Activated naive CD8-positive, alpha-beta T cell treated with anti-CD3 and anti-CD28 coated beads, Interleukin-2, amount 50 U/mL, for 16 hours (primary cell): ENCODE measurements around the gene ARHGAP29.
"Not testable (repeated sequence)": the region's sequence is repeated elsewhere in the genome, so short reads cannot be mapped to it uniquely, and the experiment has no call there.

Experiments
- DNase-seq: peaks from one replicate; pipeline ENCODE4 v3.0.0-alpha.2; 2020; ENCODE audit warnings: low read depth, low spot score

The ARHGAP29 gene

GRCh38 chr1:94180650-94181049, 56.7 kb downstream of the ARHGAP29 start:
- no peak for DNase-seq

- no peak for DNase-seq
Measured at GRCh38 chr1:94178901-94179300, 58.5 kb downstream of the ARHGAP29 start.

- DNase-seq, result no peak
Measured at GRCh38 chr1:94169126-94169525, 68.3 kb downstream of the ARHGAP29 start.

- DNase-seq, result no peak
Measured at GRCh38 chr1:94165843-94166242, 71.5 kb downstream of the ARHGAP29 start.

- not testable (repeated sequence) for DNase-seq
Measured at GRCh38 chr1:94164885-94165284, 72.5 kb downstream of the ARHGAP29 start.

- not testable (repeated sequence) for DNase-seq
Measured at GRCh38 chr1:94164121-94164520, 73.3 kb downstream of the ARHGAP29 start.

GRCh38 chr1:94163249-94163648, 74.1 kb downstream of the ARHGAP29 start:
- DNase-seq, result not testable (repeated sequence)

GRCh38 chr1:94160811-94161210, 76.6 kb downstream of the ARHGAP29 start:
- no peak for DNase-seq

GRCh38 chr1:94156096-94156625, 81.2 kb downstream of the ARHGAP29 start:
- no peak for DNase-seq

GRCh38 chr1:94154989-94155388, 82.4 kb downstream of the ARHGAP29 start:
- no peak for DNase-seq

- no peak for DNase-seq
Measured at GRCh38 chr1:94153133-94153532, 84.3 kb downstream of the ARHGAP29 start.

GRCh38 chr1:94149166-94149565, 88.2 kb downstream of the ARHGAP29 start:
- DNase-seq, result not testable (repeated sequence)

- no peak for DNase-seq
Measured at GRCh38 chr1:94146273-94146672, 91.1 kb downstream of the ARHGAP29 start.

- DNase-seq, result no peak
Measured at GRCh38 chr1:94144836-94145235, 92.5 kb downstream of the ARHGAP29 start.

- DNase-seq, result no peak
Measured at GRCh38 chr1:94143809-94144176, 93.6 kb downstream of the ARHGAP29 start.

GRCh38 chr1:94143173-94143808, 94.1 kb downstream of the ARHGAP29 start:
- DNase-seq, result no peak

- DNase-seq, result no peak
Measured at GRCh38 chr1:94142583-94142982, 94.8 kb downstream of the ARHGAP29 start.

- DNase-seq, result no peak
Measured at GRCh38 chr1:94142022-94142421, 95.4 kb downstream of the ARHGAP29 start.

- no peak for DNase-seq
Measured at GRCh38 chr1:94132111-94132510, 105.3 kb downstream of the ARHGAP29 start.

GRCh38 chr1:94130851-94131595, 106.4 kb downstream of the ARHGAP29 start:
- no peak for DNase-seq

GRCh38 chr1:94126651-94127050, 110.7 kb downstream of the ARHGAP29 start:
- no peak for DNase-seq

- no peak for DNase-seq
Measured at GRCh38 chr1:94125551-94126514, 111.6 kb downstream of the ARHGAP29 start.
